Lung (tissue), 12 donors: ENCODE data around the gene KIF26B. TPM values are rescaled to one million over a fixed set of nuclear protein-coding genes. Genes with fewer than 3 reads are reported as not detected.

ENCODE experiments used
- ATAC-seq: fragments of 200-7000 bp; cut with Tn5 transposase; one replicate; pipeline ENCODE4 v1.9.1; 2020; ENCODE audit warnings: moderate number of reproducible peaks; ENCODE audit not compliant: insufficient read depth, low FRiP score
- DNase-seq, 3 donors: peaks; one replicate each; pipeline ENCODE4 v3.0.0-alpha.2; 2013 to 2017
- H3K27ac ChIP-seq, 2 donors: one replicate each; pipeline ENCODE4 v1.5.1; 2013; ENCODE audit warnings: mild to moderate bottlenecking in 2 of 2, moderate library complexity in 2 of 2, control low read depth in 1 of 2, inconsistent platforms in 1 of 2, low read depth in 1 of 2, low read length in 1 of 2
- H3K27me3 ChIP-seq, 3 donors: one replicate each; pipeline ENCODE4 v1.5.1; 2013; ENCODE audit warnings: low read length in 2 of 3; ENCODE audit not compliant: control insufficient read depth in 3 of 3, insufficient read depth in 3 of 3
- H3K36me3 ChIP-seq, 4 donors: one replicate each; pipeline ENCODE4 v1.5.1; 2013; ENCODE audit warnings: low read length in 4 of 4, mild to moderate bottlenecking in 1 of 4, moderate library complexity in 1 of 4; ENCODE audit not compliant: control insufficient read depth in 4 of 4, insufficient read depth in 4 of 4
- H3K4me1 ChIP-seq, 5 donors: one replicate each; pipeline ENCODE4 v1.5.1; 2013; ENCODE audit warnings: low read length in 5 of 5, mild to moderate bottlenecking in 2 of 5, moderate library complexity in 1 of 5; ENCODE audit not compliant: control insufficient read depth in 5 of 5, insufficient read depth in 5 of 5
- H3K4me3 ChIP-seq: one replicate; pipeline ENCODE4 v1.5.1; 2013; ENCODE audit warnings: mild to moderate bottlenecking, control low read depth, moderate library complexity
- H3K9ac ChIP-seq, 2 donors: one replicate each; pipeline ENCODE4 v1.5.1; 2013; ENCODE audit warnings: low read length in 2 of 2, control low read depth in 1 of 2; ENCODE audit not compliant: insufficient read depth in 1 of 2
- H3K9me3 ChIP-seq, 4 donors: one replicate each; pipeline ENCODE4 v1.5.1; 2013; ENCODE audit warnings: low read length in 3 of 4, mild to moderate bottlenecking in 1 of 4, moderate library complexity in 1 of 4; ENCODE audit not compliant: control insufficient read depth in 4 of 4, insufficient read depth in 3 of 4
- CTCF ChIP-seq: IDR thresholded peaks from 2 replicates; pipeline ENCODE4 v1.5.1; 2012; ENCODE audit warnings: mild to moderate bottlenecking; ENCODE audit errors: control extremely low read depth, extremely low read depth
- WGBS, 2 donors: extraction: QIAGEN DNeasy Blood & Tissue Kit; methylation state at CpG; one replicate each; pipeline ENCODE4 v1.1.7; 2013; 5-methylcytosine and 5-hydroxymethylcytosine counted together
- polyA plus RNA-seq, 2 donors: library from polyadenylated mRNA; stranded (reverse); fragments of 200-250 nt; gene quantifications; one replicate each; pipeline ENCODE4 v1.2.1, GENCODE V29; 2013
- total RNA-seq, 2 donors: library from RNA; depleted of rRNA in 1 of 2; stranded (reverse); fragments of >200 nt in 1 of 2; gene quantifications; one replicate each; pipeline ENCODE4 v1.2.1, GENCODE V29; 2014 to 2021
- donor health status: control.
- donor health status: control.
- donor health status: Bipolar disorder and iron deficiency.
- donor health status: healthy.
- donor health status: DM: yes; HTN: yes; CAD: no.

The KIF26B gene
- total and polyA plus RNA-seq, 4 donors = 0.61 to 6.7 (median 2.2) TPM

- no peak overlapping the region for H3K4me3 ChIP-seq
- 68 to 69% methylated on average over 6 of the region's 6 CpGs for WGBS, 2 donors
- DNase-seq (peak in 2 of 3 donors; percentile 50 to 59), ATAC-seq (no peak)
- H3K27me3 ChIP-seq = no peaks in the 10 kb centered on the region
- H3K27ac ChIP-seq = no peak overlapping the region
- no peaks in the 10 kb centered on the region for H3K36me3 ChIP-seq
- H3K9me3 ChIP-seq = no peaks in the 10 kb centered on the region
- H3K9ac ChIP-seq = no peak overlapping the region
- H3K4me1 ChIP-seq = no peaks in the 10 kb centered on the region
- TF ChIP-seq CTCF = no peak
These were observed 321.3 kb downstream of the KIF26B start for GRCh38 chr1:245475961-245476516.

- Histone ChIP-seq H3K27me3 (no peaks in the 10 kb centered on the region), H3K9me3 (no peaks in the 10 kb centered on the region), H3K36me3 (no peaks in the 10 kb centered on the region), H3K4me3 (no peak overlapping the region), H3K27ac (no peak overlapping the region), H3K4me1 (no peaks in the 10 kb centered on the region), H3K9ac (no peak overlapping the region)
- DNase-seq = no peak
- 88 to 95% methylated on average over 8 of the region's 8 CpGs for WGBS, 2 donors
- ATAC-seq = no peak
- TF ChIP-seq CTCF = no peak
These were observed 323.2 kb downstream of the KIF26B start for GRCh38 chr1:245477941-245478340.

GRCh38 chr1:245480393-245481120 lies 325.8 kb downstream of the KIF26B start:
- no peak for ATAC-seq
- Histone ChIP-seq H3K36me3 (no peaks in the 10 kb centered on the region), H3K9ac (no peak overlapping the region), H3K4me1 (peaks cover 0 to under 1% (median 0%) of the 10 kb centered on the region in 5 donors), H3K9me3 (no peaks in the 10 kb centered on the region), H3K4me3 (no peak overlapping the region), H3K27me3 (no peaks in the 10 kb centered on the region), H3K27ac (no peak overlapping the region)
- no peak for TF ChIP-seq CTCF
- DNase-seq = no peak
- WGBS, 2 donors = 75 to 84% methylated on average over 6 of the region's 6 CpGs
